ENCODE results near the gene JPT2.
"Not testable (repeated sequence)": the region's sequence is repeated elsewhere in the genome, so short reads cannot be mapped to it uniquely, and the experiment has no call there.

JPT2 gene

DNA sequence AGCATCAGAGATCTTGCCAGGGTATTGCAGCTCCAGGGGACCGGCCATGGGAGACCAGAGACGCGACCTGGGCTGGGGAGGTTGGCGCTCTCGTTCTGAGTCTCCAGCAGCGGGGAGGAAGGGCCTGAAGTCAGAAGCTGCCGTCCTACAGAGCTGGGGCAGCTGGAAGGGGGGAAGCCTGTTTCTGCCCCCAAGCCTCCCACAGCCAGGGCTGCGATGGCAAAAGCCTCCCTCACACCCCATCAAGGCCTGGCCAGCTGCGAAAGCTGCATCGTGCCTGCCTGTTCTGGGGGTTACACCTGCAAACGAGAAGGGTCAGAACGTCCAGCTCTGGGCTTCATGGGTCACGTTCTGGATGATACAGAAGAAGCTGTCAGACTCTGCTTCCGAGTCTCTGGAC, 54.0 kb downstream of the JPT2 start:
- H2BK12ac ChIP-seq (ENCODE audit: low read length): no peak overlapping the region
- H3K27me3 ChIP-seq (ENCODE audit: insufficient read depth, low read length): no peaks in the 10 kb centered on the region
- no peak overlapping the region for H3K23ac ChIP-seq (ENCODE audit: low read length)
- no CpG with 5 or more reads among the region's 14 CpGs for WGBS (ENCODE audit: extremely low coverage, insufficient coverage, insufficient read length)
- DNase-seq: no peak
- H4K8ac ChIP-seq (ENCODE audit: low read depth, low read length): no peak overlapping the region
- no peak overlapping the region for H3K18ac ChIP-seq (ENCODE audit: low read length)
- no peaks in the 10 kb centered on the region for H3K4me1 ChIP-seq (ENCODE audit: control insufficient read depth in 1 of 2, insufficient read depth in 2 of 2, low read length in 2 of 2)
- no peak overlapping the region for H2BK5ac ChIP-seq (ENCODE audit: low read depth, low read length, poor library complexity)
- no peak overlapping the region for H4K12ac ChIP-seq (ENCODE audit: low read depth, low read length)
- H3K27ac ChIP-seq (ENCODE audit: low read depth, low read length): no peak overlapping the region
- H3K4ac ChIP-seq (ENCODE audit: low read depth, low read length): no peak overlapping the region
- no peaks in the 10 kb centered on the region for H3K79me2 ChIP-seq (ENCODE audit: control insufficient read depth, insufficient read depth, low read length, poor library complexity)
- H3K4me2 ChIP-seq (ENCODE audit: low read length): no peak overlapping the region
- H2AFZ ChIP-seq (ENCODE audit: insufficient read depth, low read length, poor library complexity): no peak overlapping the region
- no peak overlapping the region for H2AK5ac ChIP-seq (ENCODE audit: low read length)
- no peak overlapping the region for H3K4me3 ChIP-seq (ENCODE audit: low read depth, low read length)
- no peak overlapping the region for H3K14ac ChIP-seq (ENCODE audit: low read length)
- peaks cover 56 to 62% of the 10 kb centered on the region in 2 experiments for H3K36me3 ChIP-seq (ENCODE audit: control insufficient read depth in 1 of 2, insufficient read depth in 2 of 2, low read length in 2 of 2)
- H3K9ac ChIP-seq (ENCODE audit: low read length): no peak overlapping the region
- H4K91ac ChIP-seq (ENCODE audit: low read depth, low read length): no peak overlapping the region
- H3K9me3 ChIP-seq (ENCODE audit: insufficient read depth, low read depth, low read length): peaks cover 28% of the 10 kb centered on the region
- no peak overlapping the region for H2BK120ac ChIP-seq (ENCODE audit: insufficient read depth, low read length, poor library complexity)
- no peaks in the 10 kb centered on the region for H3K79me1 ChIP-seq (ENCODE audit: low read length)

GRCh38 chr16:1732551-1732987, 54.5 kb downstream of the JPT2 start:
- H3K4me1 ChIP-seq (ENCODE audit: control insufficient read depth in 1 of 2, insufficient read depth in 2 of 2, low read length in 2 of 2); H3K79me1 ChIP-seq (ENCODE audit: low read length); H4K12ac ChIP-seq (ENCODE audit: low read depth, low read length); H3K27ac ChIP-seq (ENCODE audit: low read depth, low read length); H3K4me3 ChIP-seq (ENCODE audit: low read depth, low read length); H2AFZ ChIP-seq (ENCODE audit: insufficient read depth, low read length, poor library complexity); H3K27me3 ChIP-seq (ENCODE audit: insufficient read depth, low read length); H2BK12ac ChIP-seq (ENCODE audit: low read length); H3K4ac ChIP-seq (ENCODE audit: low read depth, low read length); H3K9ac ChIP-seq (ENCODE audit: low read length); H2BK5ac ChIP-seq (ENCODE audit: low read depth, low read length, poor library complexity); H4K91ac ChIP-seq (ENCODE audit: low read depth, low read length); H3K14ac ChIP-seq (ENCODE audit: low read length); H3K18ac ChIP-seq (ENCODE audit: low read length); H2AK5ac ChIP-seq (ENCODE audit: low read length); DNase-seq; H3K79me2 ChIP-seq (ENCODE audit: control insufficient read depth, insufficient read depth, low read length, poor library complexity); H2BK120ac ChIP-seq (ENCODE audit: insufficient read depth, low read length, poor library complexity); H4K8ac ChIP-seq (ENCODE audit: low read depth, low read length); H3K23ac ChIP-seq (ENCODE audit: low read length); H3K4me2 ChIP-seq (ENCODE audit: low read length): not testable (repeated sequence)
- WGBS (ENCODE audit: extremely low coverage, insufficient coverage, insufficient read length): no CpG with 5 or more reads among the region's 21 CpGs
- Histone ChIP-seq H3K9me3 (ENCODE audit: insufficient read depth, low read depth, low read length) (peaks cover 33% of the 10 kb centered on the region), H3K36me3 (ENCODE audit: control insufficient read depth in 1 of 2, insufficient read depth in 2 of 2, low read length in 2 of 2) (peaks cover 52 to 57% of the 10 kb centered on the region in 2 experiments)

GRCh38 chr16:1734123-1734522, 56.0 kb downstream of the JPT2 start:
- no peak overlapping the region for H2AFZ ChIP-seq (ENCODE audit: insufficient read depth, low read length, poor library complexity)
- WGBS (ENCODE audit: extremely low coverage, insufficient coverage, insufficient read length): no CpG with 5 or more reads among the region's 22 CpGs
- H3K23ac ChIP-seq (ENCODE audit: low read length): no peak overlapping the region
- no peak overlapping the region for H3K14ac ChIP-seq (ENCODE audit: low read length)
- H3K9me3 ChIP-seq (ENCODE audit: insufficient read depth, low read depth, low read length): peaks cover 44% of the 10 kb centered on the region
- no peak overlapping the region for H3K4me2 ChIP-seq (ENCODE audit: low read length)
- no peaks in the 10 kb centered on the region for H3K4me1 ChIP-seq (ENCODE audit: control insufficient read depth in 1 of 2, insufficient read depth in 2 of 2, low read length in 2 of 2)
- no peak overlapping the region for H4K91ac ChIP-seq (ENCODE audit: low read depth, low read length)
- H2BK120ac ChIP-seq (ENCODE audit: insufficient read depth, low read length, poor library complexity): no peak overlapping the region
- H3K27me3 ChIP-seq (ENCODE audit: insufficient read depth, low read length): no peaks in the 10 kb centered on the region
- no peak overlapping the region for H2AK5ac ChIP-seq (ENCODE audit: low read length)
- H3K9ac ChIP-seq (ENCODE audit: low read length): no peak overlapping the region
- no peak overlapping the region for H2BK12ac ChIP-seq (ENCODE audit: low read length)
- no peak overlapping the region for H4K8ac ChIP-seq (ENCODE audit: low read depth, low read length)
- H4K12ac ChIP-seq (ENCODE audit: low read depth, low read length): no peak overlapping the region
- no peaks in the 10 kb centered on the region for H3K79me2 ChIP-seq (ENCODE audit: control insufficient read depth, insufficient read depth, low read length, poor library complexity)
- H3K79me1 ChIP-seq (ENCODE audit: low read length): no peaks in the 10 kb centered on the region
- no peak overlapping the region for H3K4ac ChIP-seq (ENCODE audit: low read depth, low read length)
- H3K36me3 ChIP-seq (ENCODE audit: control insufficient read depth in 1 of 2, insufficient read depth in 2 of 2, low read length in 2 of 2): peaks cover 39 to 45% of the 10 kb centered on the region in 2 experiments
- no peak overlapping the region for H2BK5ac ChIP-seq (ENCODE audit: low read depth, low read length, poor library complexity)
- no peak overlapping the region for H3K18ac ChIP-seq (ENCODE audit: low read length)
- H3K4me3 ChIP-seq (ENCODE audit: low read depth, low read length): no peak overlapping the region
- DNase-seq: no peak
- H3K27ac ChIP-seq (ENCODE audit: low read depth, low read length): no peak overlapping the region

DNA sequence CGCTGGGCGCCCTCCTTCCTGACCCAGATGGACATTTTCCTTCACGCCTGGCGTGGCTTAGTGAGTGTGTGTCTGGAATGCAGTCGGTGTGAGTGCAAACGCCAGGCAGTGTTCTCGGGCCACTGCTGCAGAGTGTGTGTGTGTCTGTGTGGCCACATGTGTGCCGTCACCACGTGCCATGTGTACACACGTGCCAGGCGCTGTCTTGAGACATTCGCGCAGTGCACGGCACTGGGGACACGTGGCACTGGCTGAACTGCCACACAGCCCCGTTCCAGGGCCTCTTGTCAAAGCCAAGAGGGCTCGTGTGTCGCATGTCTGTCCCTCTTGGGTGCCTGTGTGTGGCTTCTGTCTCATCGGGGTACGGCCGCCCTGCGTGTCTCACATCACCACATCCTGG, 56.7 kb downstream of the JPT2 start:
- Histone ChIP-seq H2AFZ (ENCODE audit: insufficient read depth, low read length, poor library complexity) (no peak overlapping the region), H3K27me3 (ENCODE audit: insufficient read depth, low read length) (no peaks in the 10 kb centered on the region), H3K18ac (ENCODE audit: low read length) (no peak overlapping the region), H3K79me1 (ENCODE audit: low read length) (no peaks in the 10 kb centered on the region), H3K4ac (ENCODE audit: low read depth, low read length) (no peak overlapping the region), H3K4me1 (ENCODE audit: control insufficient read depth in 1 of 2, insufficient read depth in 2 of 2, low read length in 2 of 2) (no peaks in the 10 kb centered on the region), H3K9ac (ENCODE audit: low read length) (no peak overlapping the region), H3K36me3 (ENCODE audit: control insufficient read depth in 1 of 2, insufficient read depth in 2 of 2, low read length in 2 of 2) (peaks cover 34 to 38% of the 10 kb centered on the region in 2 experiments), H3K4me2 (ENCODE audit: low read length) (no peak overlapping the region), H4K8ac (ENCODE audit: low read depth, low read length) (no peak overlapping the region), H3K9me3 (ENCODE audit: insufficient read depth, low read depth, low read length) (peaks cover 51% of the 10 kb centered on the region), H3K79me2 (ENCODE audit: control insufficient read depth, insufficient read depth, low read length, poor library complexity) (no peaks in the 10 kb centered on the region), H2BK120ac (ENCODE audit: insufficient read depth, low read length, poor library complexity) (no peak overlapping the region), H3K27ac (ENCODE audit: low read depth, low read length) (no peak overlapping the region), H2BK12ac (ENCODE audit: low read length) (no peak overlapping the region), H4K12ac (ENCODE audit: low read depth, low read length) (no peak overlapping the region), H3K4me3 (ENCODE audit: low read depth, low read length) (no peak overlapping the region), H3K14ac (ENCODE audit: low read length) (no peak overlapping the region), H2BK5ac (ENCODE audit: low read depth, low read length, poor library complexity) (no peak overlapping the region), H2AK5ac (ENCODE audit: low read length) (no peak overlapping the region), H3K23ac (ENCODE audit: low read length) (no peak overlapping the region), H4K91ac (ENCODE audit: low read depth, low read length) (no peak overlapping the region)
- DNase-seq: no peak
- WGBS (ENCODE audit: extremely low coverage, insufficient coverage, insufficient read length): no CpG with 5 or more reads among the region's 22 CpGs

All from trophoblast cell (in vitro differentiated cells and primary cell).